GM19328 (cell line): ENCODE measurements around the gene SAMD7.

Source experiments
- ATAC-seq: cut with Tn5 transposase; IDR thresholded peaks from one replicate; pipeline ENCODE4 v1.9.1; 2021; ENCODE audit warnings: mild to moderate bottlenecking, moderate library complexity; ENCODE audit not compliant: unreplicated experiment

SAMD7 gene

GRCh38 chr3:169907476-169907875 is 3.9 kb upstream of the SAMD7 start:
- ATAC-seq: no peak

GRCh38 chr3:169907944-169908343 is 3.4 kb upstream of the SAMD7 start:
- ATAC-seq: no peak

DNA sequence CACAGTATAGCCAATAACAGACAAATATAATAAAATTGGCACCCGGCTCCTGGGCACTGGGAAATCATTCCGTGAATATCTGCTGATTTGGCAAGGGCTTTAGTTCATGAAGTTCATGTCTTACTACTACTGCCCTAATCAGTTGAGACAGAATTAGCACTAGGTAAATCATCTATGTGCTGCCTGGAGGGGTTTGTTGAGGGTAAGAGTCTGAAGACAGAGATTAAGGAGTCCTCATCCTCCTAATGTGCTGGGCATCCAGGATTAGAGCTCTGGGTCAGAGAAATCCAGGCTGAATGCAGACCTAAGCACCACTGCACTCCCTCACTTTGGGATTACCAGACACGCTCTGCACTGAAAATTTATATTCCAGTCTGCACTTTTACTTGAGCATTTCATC is 2.0 kb downstream of the SAMD7 start:
- ATAC-seq: no peak

- no peak for ATAC-seq
These were observed 2.9 kb downstream of the SAMD7 start for GRCh38 chr3:169914321-169914720.

- no peak for ATAC-seq
These were observed 11.8 kb downstream of the SAMD7 start for GRCh38 chr3:169923189-169923588.

GRCh38 chr3:169923831-169924230 is 12.5 kb downstream of the SAMD7 start:
- ATAC-seq: no peak

DNA sequence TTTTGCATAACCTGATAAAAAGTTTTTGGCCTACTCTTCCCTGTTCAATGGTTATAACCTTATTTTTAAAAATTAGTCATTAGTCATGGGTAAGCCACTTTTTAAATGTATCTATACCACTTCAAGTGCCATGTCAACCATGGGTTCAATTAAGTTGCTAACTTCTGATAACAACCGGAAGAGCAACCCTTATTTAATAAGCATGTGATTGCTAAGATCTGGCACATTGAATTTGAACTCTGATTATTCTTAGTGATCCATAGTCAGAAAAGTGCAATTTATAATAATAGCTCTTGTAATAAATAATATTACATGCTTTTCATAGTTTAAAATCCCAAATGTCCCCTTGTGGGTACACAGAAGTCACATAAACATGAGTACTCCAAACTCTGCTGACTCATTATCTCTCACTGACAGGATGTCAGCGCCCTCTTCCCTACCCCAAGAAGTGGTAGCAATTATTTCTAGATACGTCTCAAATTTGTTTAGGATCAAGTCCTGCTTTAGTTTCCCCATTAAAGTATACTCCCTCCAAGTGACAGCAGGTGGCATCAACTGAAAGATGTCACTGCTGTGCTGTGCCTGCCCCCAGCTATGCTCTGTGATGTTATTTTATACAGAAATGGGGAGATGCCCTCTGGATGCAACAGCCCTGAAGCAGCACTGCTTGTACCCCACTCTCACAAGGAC is 18.6 kb downstream of the SAMD7 start:
- ATAC-seq: no peak

DNA sequence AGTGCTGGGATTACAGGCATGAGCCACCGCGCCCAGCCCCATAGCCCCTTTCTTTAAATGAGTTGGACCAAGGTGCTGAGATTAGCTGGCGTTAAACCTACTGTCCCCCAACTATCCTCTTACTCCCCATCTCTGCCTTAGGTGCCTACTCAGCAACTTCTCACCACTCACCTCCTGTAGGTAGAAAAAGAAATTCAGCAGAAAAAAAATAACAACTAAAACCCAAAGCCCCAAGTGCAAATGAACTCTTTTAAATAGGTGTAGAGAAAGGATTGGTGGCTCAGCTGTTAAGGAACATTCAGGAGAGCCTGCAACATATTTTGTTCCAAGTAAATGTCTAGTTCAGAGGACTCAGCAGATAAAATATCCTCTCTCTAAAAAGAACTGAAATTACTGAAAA is 19.5 kb downstream of the SAMD7 start:
- no peak for ATAC-seq

DNA sequence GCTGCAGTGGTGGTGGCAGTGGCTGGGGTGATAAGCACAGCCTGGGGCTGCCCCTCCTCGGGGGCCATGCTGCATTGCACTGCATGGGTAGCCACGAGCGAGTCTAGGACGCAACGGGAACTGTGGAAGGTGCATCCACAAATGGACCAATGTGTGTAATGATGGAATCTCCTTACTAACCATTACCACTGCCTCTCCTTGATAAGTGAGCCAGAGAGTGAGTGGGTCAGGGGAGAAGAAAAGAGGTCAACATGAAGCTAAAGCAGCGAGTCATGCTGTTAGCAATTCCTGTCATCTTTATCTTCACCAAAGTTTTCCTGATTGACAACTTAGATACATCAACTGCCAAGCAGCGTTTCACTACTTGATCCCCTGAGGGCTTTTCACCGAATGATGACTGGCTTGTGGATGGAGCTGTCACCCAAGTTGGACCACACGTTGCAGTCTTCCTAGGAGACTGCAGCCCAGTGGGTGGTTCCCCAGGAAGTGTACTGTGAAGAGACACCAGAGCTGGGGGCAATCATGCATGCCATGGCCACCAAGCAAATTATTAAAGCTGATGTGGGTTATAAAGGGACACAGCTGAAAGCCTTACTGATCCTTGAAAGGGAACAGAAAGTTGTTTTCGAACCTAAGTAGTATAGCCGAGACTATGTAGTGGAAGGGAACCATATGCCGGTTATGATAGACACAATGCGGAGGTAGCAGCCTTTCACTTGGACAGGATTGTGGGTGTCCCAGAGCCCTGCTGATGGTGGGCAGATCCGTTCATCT is 20.6 kb downstream of the SAMD7 start:
- ATAC-seq: peak; percentile 87

- no peak for ATAC-seq
These were observed 27.9 kb downstream of the SAMD7 start for GRCh38 chr3:169939320-169939719.

GRCh38 chr3:169939751-169940150 is 28.4 kb downstream of the SAMD7 start:
- no peak for ATAC-seq

DNA sequence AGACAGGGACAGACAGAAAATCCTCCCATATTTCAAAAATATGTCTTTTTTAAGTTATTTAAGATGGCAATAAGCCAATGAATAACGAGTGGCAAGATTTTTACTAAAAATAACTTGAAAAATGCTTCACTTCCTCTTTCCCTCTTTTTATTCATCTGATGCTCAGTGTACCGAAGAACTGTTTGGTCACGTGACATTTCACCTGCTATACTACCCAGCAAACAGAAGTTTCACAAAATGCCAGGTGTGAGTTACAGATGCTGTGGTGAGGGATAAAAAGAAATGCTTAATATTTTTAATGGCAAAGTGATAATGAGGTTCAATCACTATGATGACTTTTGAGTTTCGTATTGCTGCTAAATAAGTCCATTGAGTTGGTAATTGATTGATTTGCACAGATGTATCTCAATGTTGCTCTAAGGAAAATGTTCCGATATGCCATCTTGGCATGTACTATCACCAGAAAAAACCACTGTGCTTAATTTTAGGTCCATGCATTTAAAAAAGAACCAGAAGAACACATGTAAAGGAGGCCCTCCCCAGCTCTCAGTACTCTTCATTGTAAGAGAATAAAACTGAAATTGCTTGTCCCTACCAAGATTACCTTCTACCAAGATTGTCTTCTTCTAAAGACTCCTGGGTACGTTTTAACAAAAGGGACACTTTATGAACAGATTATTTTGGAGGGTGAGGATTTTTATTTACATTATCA is 29.3 kb downstream of the SAMD7 start:
- peak; percentile 57 for ATAC-seq

- peak; percentile 78 for ATAC-seq
These were observed 33.9 kb downstream of the SAMD7 start for GRCh38 chr3:169945313-169945712.

DNA sequence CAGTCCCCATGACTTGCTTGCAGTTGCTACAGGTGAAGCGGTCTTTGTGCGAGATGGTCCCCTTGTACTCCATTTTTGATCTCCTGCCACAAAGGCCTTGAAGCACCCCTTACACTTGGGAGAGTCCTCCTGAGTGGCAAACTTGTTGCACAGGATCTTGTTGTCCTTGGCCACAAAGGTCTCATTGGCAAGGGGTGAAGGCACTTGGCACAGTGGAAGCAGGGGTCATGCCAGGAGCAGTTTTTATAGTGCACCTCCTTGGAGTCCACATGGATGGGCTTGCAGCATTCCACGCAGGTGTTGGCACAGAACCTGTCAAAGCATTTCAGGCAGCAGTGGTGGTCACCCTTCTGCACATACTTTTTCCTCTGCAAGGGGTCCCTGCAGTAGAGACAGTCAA is 35.0 kb downstream of the SAMD7 start:
- no peak for ATAC-seq

GRCh38 chr3:169948559-169949448 is 37.4 kb downstream of the SAMD7 start:
- no peak for ATAC-seq

- no peak for ATAC-seq
These were observed 40.7 kb downstream of the SAMD7 start for GRCh38 chr3:169952045-169952444.

- ATAC-seq: no peak
These were observed 42.2 kb downstream of the SAMD7 start for GRCh38 chr3:169953462-169954141.

DNA sequence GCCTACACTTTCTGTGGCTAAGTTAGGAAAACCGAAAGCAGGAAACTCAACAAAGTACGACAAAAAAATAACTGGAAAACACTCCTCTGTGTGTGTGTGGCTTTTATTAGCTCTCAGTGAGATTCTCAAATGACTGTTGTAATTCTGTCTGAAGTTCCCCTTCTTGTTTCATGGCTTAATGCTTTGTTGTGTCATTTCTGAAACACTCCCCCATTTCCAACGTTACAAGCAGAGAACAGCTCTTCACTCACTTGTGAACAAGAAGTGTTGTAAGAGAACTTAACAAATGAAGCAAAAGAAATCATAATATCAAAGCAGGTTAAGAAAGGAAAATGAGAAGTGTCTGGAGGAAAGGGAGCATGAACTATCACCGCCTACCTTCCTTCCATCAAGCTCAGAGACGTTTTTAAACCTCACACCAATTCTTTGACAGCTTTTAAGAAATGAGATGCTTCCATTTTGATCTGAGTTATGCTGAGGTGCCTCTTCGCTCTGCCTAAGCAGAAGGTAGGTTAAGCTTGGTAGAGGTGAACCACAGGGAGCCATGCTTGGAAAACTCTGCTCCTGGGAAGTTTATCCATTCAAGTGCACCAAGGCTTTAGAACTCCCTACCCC is 42.9 kb downstream of the SAMD7 start:
- no peak for ATAC-seq

GRCh38 chr3:169955406-169955805 is 44.0 kb downstream of the SAMD7 start:
- no peak for ATAC-seq

DNA sequence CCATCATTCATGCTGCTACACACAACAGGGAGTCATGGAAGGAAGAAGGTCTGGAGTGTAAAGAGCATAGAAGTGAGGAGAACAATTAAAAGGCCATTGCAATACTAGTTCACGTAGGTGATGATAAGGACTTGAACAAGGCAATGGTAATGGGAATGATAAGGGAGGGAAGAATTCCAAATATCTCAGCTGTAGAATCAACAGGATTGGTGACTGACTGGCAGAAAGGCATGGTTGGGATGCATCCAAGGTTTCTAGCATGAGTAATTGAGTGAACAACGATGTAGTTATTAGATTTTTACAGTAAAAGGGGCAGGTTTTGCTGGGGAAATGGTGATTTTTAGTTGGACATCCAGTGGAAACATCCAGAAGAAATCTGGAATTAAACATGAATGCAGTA is 52.8 kb downstream of the SAMD7 start:
- ATAC-seq: no peak
